G401.6 (cell line): ENCODE results near the gene MMAB.
"Not testable (repeated sequence)": the region's sequence is repeated elsewhere in the genome, so short reads cannot be mapped to it uniquely, and the experiment has no call there.

Source experiments
- FAIRE-seq: peaks from 2 replicates; lab custom pipeline; 2012; peaks lifted over from hg19 to GRCh38; lab: Jason Lieb, UNC

The MMAB gene

DNA sequence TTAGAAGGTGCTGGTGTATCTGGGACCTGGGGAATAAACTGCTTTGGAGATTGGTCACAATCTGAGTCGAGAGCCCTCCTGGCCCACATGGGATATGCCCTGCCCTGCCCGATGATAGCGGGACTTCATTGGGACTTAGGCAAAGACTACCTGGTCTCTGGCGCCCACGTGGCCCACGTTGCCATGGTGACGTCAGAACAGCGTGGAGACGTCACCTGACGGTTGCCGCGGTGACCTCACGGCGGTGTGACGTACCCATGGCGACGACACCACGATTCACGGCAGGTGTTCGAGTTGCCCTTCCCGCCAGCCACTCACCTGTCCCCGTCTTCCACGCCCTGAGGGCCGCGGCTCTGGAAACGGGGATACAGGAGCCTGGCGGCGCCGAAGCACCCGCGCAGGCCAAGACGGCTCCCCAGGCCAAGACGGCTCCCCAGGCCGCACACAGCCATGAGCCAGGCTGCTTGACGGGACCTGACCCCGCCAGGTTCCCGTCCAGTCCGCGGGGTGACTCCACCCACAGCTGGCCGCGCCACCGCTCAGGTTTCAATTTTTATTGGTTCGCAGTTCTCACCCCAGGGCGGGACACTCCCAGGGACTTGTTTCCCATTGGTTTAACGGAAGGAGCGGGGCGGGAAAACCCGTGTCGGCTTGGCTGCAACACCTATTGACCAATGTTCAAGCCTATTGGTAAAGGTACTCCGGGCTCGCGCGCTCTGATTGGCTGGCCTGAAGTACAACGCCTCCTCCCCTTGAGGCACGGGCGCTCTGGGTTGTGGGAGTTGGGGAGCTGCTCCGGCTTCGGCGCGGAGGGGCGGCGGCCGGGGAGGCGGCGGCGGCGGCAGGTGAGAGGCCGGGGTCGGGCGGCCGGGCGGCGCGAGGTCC, at the start of gene MMAB, which contains the start of gene MVK:
Gene MMAB (minus strand): TSS at position 476 of the 885 bp plus-strand sequence. CDS start 24 bp downstream, at position 452.
Gene MVK (plus strand): TSS at position 766 of the 885 bp plus-strand sequence. CDS start 1,029 bp downstream, outside the sequence.
- peak; percentile 98 for FAIRE-seq

DNA sequence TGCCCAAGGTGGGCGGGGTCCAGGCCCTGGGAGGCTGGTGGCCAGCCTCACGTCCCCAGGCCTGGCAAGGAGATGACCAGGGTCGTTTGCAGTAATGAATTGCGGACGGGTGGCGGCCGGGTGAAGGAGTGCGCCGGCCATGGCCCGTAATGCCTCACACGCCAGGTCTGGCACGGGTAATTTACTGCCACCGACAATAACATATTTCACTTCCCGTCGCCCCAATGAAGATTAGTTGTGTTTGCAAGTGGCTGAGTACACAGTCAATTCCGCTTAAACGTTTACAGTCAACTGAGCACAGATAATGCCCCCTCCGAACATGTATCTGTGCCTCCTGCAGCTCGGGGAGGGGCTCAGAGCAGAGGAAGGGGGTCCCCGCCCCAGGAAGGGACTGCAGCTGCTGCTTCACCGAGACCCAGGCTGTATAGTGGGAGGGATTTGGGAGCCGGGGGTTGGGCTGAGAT, 48.6 kb upstream of the MMAB start:
- FAIRE-seq = no peak

DNA sequence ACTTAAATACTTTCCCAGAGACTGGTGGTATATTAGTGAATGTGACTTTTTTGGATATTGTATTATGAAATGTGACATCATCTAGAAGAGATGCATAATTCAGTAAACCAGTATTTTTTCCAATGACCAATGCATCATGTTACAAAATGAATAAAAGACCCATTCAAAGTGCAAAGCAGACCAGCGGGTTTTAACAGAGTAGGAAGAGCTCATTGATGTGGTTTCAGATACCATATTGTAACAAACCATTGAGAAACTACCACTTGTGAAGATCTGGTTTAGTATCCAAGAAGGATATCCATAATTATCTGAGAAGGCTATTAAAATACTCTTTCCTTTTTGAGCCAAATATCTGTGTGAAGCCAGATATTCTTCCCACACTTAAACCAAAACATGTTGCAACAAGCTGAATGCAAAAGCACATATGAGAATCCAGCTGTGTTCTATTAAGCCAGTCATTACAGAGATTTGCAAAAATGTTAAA, 47.9 kb upstream of the MMAB start:
- no peak for FAIRE-seq

DNA sequence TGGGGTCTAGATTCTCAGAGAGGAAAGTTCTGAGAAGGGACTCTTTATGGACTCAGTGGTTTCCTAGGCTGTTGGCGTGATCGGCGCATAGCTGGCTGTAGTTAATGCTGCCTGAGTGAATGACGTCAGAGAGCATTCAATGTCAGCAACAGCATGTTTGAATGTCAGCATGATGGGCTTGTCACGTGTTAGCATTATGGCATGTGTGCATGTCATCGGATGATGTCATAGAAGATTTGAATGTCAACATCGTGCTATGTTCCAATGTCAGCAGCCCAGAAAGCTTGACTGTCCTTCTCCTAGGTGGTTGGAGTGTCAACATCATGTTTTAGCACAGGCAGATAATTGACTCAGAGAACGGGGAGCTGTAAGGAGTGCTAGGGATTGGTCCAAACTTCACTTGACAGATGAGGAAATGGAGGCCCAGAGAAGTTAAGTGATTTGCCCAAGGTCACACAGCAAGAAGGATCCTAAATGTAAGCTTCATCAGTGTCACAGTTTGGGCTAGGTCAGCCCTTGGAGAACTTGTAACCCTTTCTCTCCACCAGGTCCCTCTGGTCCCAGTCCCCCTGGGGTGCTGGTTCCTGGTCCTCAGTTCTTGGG, 45.8 kb upstream of the MMAB start:
- no peak for FAIRE-seq

DNA sequence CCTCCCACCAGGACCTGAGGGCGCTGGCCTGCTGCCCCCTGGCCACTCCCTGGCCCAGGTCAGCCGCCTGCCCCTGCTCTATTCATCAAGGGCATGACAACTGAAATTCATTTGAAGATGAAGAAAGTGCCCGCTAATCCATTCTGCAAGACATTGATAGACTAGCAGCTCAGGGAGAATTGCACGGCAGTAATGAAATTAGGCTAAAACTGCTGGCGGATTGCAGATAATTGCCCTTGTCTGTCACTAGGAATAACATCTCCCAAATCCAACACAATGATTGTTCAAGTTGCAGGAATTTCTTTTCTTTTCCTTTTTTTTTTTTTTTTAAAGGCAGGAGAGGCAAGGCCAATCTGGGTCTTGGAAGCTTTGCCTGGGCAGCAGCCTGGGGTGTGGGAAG, 44.8 kb upstream of the MMAB start:
- no peak for FAIRE-seq

DNA sequence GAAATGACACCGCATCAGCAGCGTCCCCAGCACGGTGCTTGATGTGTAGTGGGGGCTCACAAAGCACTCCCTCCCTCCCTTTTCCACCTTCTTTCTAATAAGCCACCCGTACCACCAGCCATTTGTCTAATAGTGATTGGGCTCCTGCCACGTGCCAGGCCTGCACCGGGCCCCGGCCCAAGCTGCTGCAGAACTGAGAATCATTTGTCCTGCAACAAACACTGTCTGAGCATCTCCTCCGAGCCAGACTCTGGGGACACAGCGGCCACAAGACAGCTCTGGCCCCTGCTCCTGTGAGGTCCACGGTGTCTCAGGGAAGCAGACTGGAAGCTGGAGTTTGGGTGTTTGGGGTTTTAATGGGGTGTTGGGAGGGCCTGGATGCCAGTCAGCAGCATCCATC, 44.2 kb upstream of the MMAB start:
- no peak for FAIRE-seq

DNA sequence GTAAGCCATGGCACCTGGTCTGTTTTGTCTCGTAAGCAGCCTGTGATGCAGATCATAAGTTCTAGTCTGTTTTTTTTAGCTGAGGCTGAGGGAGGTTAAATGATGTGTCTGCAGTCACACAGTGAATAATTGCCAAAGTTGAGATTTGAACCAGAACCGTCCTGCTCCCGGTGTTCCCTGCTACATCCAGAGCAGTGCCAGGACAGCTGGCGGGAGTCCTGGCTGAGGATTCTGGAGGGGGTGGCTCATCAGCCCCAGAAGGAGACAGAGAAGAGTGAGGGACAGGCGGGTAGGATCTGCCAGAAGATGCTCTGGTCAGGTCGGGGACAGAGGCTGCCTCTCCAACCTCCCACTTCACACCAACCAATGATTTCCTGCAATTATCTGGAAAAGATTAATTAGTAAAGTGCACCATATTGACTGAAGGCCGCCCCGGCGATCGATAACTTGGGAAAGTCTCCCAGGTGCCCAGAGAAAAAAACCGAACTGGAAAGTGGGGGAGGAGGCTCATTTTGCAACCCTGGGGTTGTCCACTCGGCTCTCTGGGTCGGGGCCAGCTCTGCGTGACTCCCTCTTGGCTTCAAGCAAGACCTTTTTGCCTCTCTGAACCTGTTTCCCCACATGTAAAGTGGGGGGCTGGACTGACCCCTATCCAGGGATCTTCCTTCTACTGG, 42.4 kb upstream of the MMAB start:
- no peak for FAIRE-seq

DNA sequence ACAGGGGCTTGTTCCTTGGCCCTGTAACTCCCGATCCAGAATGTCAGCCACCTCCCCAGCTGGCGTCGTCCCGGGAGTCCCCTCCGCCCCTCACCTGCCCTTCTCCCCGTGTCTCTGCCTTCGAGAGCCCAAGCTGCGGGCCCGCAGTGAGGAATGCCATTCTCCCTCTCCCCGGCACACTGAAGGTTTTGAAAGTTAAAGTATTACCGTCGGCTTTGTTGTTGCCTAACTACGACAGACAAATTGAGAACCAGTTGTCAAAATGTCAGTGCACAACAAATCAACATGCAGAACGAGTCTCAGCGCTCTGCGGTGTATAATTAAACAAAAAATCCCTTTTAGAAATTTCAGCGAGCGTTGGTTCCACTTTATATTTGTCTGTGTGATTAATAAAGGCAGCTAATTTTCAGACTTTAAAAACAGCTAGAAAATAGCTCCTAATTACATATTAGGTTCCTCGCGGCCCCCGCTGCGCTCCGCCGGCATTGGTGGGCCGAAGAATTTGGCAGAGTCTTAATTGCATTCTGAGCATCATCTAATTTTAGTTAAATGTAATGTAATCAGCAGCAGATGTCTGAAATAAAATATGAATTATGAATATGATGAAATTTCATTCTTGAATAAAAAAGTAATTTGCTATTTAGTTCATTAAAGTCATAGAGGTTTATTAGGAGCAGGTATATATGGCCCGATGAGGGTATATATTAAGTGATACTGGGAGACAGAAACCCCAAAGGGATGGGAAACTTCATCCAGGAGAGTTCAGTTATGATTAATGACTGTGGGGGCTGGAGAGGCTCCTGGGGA, 40.5 kb upstream of the MMAB start:
- no peak for FAIRE-seq

DNA sequence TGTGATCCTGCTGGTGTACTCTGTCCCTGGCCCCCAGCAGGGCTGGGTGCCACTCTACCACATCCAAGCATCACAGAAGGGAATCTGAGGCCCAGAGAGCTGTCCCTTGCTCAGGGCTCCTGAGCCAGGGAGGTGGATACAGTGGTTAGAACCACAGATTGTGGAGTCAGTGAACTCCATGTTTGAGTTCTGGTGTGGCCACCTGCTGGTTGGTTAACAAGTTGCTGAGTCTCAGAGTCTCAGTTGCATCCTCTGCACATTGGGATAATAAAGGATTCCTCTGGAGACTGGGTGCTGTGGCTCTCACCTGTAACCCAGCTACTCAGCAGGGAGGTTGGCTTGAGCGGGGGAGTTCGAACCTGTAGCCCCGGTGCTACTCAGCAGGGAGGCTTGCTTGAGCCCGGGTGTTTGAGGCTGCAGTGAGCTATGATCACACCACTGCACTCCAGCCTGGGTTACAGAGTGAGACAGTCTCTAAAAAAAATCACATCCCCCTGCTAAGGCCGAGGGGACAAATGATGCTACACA, 39.7 kb upstream of the MMAB start:
- FAIRE-seq = no peak

DNA sequence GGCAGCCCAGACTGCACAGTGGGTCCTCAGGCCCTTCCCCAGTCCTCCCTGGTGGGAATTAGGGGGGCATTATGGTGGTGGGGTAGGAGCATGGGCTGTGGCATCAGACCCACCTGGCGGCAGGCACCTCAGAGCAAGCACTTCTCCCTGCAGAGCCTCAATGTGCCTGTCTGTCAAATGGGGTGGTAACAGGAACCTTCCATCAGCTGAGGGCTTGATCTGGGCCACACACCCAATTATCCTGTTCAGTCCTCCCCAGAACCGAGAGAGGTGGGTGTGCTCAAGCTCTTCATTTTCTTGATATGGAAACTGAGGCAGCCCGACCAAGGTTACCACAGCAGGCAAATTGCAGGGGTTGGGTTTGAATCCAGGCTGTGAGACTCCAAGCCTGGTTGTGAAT, 38.7 kb upstream of the MMAB start:
- no peak for FAIRE-seq

DNA sequence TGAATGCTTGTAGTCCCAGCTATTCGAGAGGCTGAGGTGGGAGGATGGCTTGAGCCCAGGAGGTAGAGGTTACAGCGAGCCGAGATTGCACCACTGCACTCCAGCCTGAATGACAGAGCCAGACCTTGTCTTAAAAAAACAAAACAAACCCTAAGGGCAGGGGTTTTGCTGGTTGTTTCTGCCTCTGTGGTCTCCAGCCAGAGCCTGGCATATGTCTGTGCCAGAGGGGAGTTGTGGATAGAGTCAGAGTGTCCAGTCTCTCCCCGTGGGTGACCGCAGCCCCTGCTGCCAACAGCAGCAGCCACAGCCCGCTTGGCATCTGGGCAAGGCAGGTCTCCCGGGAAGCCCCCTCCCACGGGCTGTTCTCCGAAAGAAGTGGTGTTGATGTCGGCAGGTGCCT, 37.9 kb upstream of the MMAB start:
- FAIRE-seq = no peak

DNA sequence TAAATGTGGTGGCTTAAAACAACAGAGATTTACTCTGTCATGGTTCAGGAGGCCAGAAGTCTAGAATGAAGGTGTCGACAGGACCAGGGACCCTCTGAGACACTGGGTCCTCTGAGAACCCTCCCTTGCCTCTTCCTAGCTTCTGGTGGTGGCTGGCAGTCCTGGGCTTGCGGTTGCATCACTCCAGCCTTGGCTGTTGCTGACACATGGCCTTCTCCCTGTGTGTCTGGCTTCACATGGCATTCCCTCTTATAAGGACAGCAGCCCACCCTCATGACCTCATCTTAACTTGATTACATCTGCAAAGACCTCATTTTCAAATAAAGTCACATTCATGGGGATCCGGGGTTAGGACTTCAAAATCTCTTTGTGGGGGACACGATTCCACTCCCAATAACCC, 37.2 kb upstream of the MMAB start:
- no peak for FAIRE-seq

DNA sequence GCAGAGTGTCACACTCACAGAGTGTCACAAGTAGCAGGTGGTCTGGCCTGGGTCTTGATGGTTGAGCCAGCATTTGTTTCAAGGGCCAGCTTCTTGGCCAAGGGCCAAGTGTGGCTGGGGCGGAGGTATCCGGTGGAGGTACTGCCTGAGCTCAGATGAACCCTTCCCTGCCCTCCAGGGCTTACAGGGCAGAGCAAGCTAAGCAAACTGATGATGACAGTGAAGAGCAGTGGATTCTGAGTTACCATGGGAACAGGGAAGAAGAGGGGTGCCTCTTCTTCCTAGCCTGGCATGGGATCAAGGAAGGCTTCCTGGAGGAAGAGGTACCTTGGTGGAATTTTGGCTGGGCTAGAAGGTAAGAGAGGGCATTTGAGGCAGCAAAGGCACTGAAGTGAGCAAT, 36.0 kb upstream of the MMAB start:
- no peak for FAIRE-seq

DNA sequence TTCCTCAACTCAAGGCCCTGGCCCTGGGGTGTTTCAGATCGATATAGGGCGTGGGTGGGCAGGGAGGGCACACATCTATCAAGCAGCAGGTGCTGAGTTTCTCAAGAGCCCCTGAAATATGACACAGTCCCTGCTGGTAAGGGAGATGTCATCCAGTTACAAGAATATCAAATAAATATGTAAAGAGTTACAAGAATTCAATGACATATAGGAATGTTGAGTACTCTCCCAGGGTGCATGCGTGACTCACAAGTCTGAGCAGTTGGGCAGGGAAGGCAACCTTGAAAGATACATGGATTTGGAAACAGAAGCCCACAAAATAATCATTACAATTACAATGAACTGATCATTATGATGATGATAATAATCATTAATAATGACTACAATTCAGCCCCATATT, 35.5 kb upstream of the MMAB start:
- FAIRE-seq = no peak

DNA sequence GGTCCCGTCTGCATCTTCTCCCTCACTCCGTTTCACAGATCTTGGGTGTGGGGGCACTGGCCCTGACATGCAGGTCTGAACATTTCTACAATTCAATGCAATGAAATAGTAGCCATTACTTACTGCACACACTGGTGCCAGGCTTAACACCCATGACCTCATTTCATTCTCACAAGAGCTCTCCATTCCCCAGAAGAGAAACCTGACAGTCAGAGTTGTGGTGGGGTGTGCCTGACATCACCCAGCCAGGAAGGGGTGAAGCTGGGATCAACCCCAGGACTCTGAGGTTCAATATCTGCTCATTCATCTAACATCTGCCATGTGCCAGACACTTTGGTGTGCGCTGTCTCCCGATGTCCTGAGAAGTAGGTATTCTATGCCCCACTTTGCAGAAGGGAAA, 35.0 kb upstream of the MMAB start:
- FAIRE-seq = no peak

DNA sequence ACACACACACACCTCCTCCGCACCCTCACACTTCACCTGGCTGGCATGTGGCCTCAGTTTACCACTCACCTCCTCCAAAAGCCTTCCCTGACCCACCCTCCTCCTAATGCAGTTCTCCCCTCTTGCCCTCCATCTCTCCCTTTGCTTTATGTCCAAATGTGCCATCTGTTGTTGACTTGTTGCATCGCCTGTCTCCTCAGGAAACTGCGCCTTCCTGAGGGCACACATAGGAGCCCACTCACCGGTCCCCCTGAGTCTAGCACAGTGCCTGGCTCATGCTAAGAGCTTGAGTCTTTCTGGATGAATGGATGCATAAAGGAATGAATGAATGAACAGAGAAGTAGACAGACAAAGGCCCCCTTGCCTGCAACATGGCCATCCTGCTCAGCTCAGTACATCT, 34.3 kb upstream of the MMAB start:
- FAIRE-seq = no peak

DNA sequence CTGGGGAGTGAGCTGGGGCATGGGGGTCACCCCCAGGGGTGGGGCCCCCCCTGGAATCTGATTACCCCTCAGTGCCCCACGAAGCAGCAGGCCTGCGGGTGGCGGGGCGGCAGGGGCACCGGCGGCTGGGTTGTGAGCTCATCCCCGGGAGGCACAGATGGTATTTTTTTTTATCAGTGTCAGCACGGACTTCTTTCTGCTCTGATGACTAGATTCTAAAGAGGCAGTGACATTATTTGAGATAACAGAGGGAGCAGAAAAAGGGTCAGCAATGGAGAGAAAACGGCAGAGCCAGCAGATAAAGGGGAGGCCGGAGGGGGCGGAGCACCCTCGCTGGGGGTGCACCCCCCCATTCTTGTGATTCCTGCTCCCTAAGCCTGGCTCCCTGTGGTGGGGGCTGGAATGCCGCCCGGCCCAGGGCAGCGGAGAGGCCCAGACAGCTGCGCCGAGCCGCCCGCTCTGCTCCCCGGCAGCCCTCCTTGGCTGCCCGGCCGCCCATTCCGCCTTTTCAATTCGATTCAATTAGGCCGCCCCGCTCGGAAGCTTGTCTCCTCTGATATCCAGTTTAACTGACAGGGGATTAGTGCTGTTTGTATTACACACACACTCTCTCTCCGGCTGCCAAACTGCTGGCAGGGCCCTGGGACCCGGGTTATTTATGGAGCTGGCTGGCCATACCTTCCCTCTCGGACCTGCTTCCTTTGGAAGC, 33.2 kb upstream of the MMAB start:
- no peak for FAIRE-seq

DNA sequence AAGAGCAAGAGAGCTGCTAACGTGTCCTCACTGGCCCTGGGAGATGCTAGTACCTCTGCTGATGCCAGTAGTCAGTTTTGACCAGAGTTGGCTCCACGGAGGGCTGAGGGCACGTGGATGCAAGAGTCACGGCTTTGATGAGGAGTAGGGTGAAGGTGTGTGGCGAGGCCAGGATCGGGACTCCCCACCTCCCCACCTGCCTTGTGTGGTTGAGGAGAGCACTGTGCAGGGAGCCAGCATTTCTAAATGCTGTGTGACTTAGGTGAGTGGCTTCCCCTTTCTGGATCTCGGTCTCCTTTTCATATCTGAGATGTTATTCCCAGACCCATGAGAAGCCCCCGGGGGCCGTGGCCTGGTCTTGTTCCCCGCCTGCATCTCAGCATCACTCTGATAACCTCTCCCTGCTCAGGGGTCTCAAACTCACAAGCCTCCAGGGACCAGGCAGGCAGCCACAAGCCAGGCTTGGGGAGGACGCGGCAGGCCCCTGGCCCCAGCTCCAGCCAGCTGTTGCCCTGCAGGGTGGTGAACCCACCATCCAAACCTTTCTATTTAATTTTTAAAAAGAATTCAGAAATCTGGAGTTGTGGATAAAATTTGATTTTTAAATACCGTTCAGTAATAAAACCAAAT, 32.4 kb upstream of the MMAB start:
- FAIRE-seq = no peak

DNA sequence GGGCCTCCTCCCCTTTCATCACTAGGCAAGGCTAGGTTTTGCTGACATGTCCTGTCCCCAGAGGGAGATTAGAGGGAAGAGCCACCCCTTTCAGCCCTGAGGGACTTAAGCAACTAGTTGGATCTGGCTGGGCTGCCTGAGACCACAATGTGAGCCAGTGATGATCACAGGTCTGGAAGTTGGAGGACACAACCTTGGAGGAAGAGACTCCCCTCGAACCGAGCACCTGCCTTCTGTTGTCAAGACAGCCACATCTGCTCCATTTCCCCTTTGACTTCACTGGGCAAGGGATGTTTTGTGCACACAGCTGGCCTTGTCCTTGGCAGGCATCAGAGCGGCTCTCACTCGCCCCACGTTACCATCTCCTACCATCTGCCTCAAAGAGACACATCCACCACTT, 31.7 kb upstream of the MMAB start:
- FAIRE-seq = no peak

DNA sequence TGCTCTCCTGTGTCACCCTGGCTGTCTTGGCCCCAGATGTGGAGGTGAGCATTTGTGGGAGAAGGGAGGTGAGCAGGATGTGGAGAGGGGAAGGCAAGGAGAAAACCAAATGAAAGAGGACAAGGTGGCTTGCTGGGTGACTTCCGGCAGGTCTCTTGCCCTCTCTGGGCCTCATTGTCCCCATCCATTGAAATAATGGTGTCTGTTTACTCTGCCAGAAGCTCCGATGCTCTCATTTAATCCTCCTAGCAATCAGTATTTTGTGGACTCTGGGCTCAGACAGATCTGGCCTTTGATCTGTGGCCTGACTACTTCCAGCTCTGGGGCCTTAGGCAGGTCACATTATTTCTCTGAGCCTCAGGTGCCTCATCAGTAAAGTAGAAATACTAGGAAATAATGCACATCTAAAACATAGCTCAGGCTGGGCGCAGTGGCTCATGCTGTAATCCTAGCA, 30.9 kb upstream of the MMAB start:
- FAIRE-seq = no peak

DNA sequence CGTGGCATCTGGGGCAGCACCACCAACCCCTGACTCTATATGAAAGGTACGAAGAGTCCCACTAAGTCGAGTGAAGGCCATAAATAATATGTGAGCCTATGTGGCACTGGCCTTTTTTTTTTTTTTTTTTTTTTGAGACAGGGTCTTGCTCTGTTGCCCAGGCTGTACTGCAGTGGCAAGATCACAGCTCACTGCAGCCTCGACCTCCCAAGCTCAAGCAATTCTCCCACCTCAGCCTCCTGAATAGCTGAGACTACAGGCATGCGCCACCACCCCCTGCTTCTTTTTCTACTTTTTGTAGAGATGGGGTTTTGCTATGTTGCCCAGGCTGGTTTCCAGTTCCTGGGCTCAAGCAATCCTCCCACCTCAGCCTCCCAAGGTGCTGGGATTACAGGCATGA, 28.8 kb upstream of the MMAB start:
- not testable (repeated sequence) for FAIRE-seq
